Measurements from ENCODE around the gene NUDT16L1. TPM values are rescaled to one million over a fixed set of nuclear protein-coding genes. Genes with fewer than 3 reads are reported as not detected.

NUDT16L1 gene
- total and polyA plus RNA-seq, 2 of the 13 experiments (the other 11 are each of a cell fraction or from before 2014, with no cell fraction given), result 28.0 to 40.5 TPM

DNA sequence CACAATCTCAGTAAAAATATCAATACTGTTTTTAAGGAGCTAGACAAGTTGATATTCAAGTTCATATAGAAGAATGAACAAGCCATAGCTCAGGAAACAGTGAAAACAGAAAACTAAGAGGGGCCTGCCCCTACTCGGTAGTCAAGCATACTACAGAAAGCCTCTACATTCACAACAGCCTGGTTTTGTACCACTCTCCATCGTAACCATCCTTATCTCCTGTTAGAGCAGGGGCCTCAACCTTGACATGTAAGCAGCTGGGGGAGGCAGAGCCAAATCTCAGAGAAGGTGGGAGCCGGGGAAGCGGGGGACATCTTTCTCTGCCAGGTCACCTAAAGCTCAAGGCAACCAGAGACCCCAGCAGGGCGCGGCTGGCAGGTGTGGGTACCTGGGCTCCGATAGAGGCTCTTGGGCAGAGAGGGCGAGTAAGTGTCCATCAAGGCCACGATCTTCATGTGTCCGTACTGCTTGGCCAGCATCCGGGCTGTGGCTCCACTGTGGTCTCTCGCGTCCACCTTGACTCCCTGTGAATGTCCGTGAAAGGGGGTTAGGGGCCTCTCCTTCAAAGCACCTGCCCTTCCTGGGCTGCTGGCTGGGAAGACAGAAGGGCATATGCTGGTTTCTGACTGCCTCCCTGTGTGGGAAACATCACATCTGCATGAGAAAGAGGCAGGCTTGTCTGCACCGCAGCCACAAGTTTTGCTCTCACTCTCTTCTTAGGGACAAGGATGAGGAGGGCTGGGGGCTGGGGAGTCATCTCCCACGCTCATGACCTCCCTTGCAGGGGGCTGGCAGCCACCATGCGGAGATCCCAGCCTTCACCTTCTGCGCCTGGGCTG lies 20.5 kb downstream of the NUDT16L1 start (continued):
- TF ChIP-seq, protein P1, sequence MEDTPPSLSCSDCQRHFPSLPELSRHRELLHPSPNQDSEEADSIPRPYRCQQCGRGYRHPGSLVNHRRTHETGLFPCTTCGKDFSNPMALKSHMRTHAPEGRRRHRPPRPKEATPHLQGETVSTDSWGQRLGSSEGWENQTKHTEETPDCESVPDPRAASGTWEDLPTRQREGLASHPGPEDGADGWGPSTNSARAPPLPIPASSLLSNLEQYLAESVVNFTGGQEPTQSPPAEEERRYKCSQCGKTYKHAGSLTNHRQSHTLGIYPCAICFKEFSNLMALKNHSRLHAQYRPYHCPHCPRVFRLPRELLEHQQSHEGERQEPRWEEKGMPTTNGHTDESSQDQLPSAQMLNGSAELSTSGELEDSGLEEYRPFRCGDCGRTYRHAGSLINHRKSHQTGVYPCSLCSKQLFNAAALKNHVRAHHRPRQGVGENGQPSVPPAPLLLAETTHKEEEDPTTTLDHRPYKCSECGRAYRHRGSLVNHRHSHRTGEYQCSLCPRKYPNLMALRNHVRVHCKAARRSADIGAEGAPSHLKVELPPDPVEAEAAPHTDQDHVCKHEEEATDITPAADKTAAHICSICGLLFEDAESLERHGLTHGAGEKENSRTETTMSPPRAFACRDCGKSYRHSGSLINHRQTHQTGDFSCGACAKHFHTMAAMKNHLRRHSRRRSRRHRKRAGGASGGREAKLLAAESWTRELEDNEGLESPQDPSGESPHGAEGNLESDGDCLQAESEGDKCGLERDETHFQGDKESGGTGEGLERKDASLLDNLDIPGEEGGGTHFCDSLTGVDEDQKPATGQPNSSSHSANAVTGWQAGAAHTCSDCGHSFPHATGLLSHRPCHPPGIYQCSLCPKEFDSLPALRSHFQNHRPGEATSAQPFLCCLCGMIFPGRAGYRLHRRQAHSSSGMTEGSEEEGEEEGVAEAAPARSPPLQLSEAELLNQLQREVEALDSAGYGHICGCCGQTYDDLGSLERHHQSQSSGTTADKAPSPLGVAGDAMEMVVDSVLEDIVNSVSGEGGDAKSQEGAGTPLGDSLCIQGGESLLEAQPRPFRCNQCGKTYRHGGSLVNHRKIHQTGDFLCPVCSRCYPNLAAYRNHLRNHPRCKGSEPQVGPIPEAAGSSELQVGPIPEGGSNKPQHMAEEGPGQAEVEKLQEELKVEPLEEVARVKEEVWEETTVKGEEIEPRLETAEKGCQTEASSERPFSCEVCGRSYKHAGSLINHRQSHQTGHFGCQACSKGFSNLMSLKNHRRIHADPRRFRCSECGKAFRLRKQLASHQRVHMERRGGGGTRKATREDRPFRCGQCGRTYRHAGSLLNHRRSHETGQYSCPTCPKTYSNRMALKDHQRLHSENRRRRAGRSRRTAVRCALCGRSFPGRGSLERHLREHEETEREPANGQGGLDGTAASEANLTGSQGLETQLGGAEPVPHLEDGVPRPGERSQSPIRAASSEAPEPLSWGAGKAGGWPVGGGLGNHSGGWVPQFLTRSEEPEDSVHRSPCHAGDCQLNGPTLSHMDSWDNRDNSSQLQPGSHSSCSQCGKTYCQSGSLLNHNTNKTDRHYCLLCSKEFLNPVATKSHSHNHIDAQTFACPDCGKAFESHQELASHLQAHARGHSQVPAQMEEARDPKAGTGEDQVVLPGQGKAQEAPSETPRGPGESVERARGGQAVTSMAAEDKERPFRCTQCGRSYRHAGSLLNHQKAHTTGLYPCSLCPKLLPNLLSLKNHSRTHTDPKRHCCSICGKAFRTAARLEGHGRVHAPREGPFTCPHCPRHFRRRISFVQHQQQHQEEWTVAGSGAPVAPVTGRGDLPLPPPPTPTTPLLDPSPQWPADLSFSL (CRISPR knock-in tag; IDR thresholded peaks at IDR 0.05), result no peak
- no peak for TF ChIP-seq DMAP1 (CRISPR knock-in tag; IDR thresholded peaks at IDR 0.05)
- no peak for TF ChIP-seq ZBTB14 (CRISPR knock-in tag; IDR thresholded peaks at IDR 0.05)
- TF ChIP-seq ZNF589 (CRISPR knock-in tag; conservative IDR thresholded peaks at IDR 0.05), result no peak
- TF ChIP-seq ZKSCAN1 (IDR thresholded peaks at IDR 0.05; ENCODE audit: low read length), result no peak
- TF ChIP-seq, protein P2, sequence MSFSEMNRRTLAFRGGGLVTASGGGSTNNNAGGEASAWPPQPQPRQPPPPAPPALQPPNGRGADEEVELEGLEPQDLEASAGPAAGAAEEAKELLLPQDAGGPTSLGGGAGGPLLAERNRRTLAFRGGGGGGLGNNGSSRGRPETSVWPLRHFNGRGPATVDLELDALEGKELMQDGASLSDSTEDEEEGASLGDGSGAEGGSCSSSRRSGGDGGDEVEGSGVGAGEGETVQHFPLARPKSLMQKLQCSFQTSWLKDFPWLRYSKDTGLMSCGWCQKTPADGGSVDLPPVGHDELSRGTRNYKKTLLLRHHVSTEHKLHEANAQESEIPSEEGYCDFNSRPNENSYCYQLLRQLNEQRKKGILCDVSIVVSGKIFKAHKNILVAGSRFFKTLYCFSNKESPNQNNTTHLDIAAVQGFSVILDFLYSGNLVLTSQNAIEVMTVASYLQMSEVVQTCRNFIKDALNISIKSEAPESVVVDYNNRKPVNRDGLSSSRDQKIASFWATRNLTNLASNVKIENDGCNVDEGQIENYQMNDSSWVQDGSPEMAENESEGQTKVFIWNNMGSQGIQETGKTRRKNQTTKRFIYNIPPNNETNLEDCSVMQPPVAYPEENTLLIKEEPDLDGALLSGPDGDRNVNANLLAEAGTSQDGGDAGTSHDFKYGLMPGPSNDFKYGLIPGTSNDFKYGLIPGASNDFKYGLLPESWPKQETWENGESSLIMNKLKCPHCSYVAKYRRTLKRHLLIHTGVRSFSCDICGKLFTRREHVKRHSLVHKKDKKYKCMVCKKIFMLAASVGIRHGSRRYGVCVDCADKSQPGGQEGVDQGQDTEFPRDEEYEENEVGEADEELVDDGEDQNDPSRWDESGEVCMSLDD (CRISPR knock-in tag; IDR thresholded peaks at IDR 0.05; ENCODE audit: borderline replicate concordance), result no peak
- TF ChIP-seq, protein P3, sequence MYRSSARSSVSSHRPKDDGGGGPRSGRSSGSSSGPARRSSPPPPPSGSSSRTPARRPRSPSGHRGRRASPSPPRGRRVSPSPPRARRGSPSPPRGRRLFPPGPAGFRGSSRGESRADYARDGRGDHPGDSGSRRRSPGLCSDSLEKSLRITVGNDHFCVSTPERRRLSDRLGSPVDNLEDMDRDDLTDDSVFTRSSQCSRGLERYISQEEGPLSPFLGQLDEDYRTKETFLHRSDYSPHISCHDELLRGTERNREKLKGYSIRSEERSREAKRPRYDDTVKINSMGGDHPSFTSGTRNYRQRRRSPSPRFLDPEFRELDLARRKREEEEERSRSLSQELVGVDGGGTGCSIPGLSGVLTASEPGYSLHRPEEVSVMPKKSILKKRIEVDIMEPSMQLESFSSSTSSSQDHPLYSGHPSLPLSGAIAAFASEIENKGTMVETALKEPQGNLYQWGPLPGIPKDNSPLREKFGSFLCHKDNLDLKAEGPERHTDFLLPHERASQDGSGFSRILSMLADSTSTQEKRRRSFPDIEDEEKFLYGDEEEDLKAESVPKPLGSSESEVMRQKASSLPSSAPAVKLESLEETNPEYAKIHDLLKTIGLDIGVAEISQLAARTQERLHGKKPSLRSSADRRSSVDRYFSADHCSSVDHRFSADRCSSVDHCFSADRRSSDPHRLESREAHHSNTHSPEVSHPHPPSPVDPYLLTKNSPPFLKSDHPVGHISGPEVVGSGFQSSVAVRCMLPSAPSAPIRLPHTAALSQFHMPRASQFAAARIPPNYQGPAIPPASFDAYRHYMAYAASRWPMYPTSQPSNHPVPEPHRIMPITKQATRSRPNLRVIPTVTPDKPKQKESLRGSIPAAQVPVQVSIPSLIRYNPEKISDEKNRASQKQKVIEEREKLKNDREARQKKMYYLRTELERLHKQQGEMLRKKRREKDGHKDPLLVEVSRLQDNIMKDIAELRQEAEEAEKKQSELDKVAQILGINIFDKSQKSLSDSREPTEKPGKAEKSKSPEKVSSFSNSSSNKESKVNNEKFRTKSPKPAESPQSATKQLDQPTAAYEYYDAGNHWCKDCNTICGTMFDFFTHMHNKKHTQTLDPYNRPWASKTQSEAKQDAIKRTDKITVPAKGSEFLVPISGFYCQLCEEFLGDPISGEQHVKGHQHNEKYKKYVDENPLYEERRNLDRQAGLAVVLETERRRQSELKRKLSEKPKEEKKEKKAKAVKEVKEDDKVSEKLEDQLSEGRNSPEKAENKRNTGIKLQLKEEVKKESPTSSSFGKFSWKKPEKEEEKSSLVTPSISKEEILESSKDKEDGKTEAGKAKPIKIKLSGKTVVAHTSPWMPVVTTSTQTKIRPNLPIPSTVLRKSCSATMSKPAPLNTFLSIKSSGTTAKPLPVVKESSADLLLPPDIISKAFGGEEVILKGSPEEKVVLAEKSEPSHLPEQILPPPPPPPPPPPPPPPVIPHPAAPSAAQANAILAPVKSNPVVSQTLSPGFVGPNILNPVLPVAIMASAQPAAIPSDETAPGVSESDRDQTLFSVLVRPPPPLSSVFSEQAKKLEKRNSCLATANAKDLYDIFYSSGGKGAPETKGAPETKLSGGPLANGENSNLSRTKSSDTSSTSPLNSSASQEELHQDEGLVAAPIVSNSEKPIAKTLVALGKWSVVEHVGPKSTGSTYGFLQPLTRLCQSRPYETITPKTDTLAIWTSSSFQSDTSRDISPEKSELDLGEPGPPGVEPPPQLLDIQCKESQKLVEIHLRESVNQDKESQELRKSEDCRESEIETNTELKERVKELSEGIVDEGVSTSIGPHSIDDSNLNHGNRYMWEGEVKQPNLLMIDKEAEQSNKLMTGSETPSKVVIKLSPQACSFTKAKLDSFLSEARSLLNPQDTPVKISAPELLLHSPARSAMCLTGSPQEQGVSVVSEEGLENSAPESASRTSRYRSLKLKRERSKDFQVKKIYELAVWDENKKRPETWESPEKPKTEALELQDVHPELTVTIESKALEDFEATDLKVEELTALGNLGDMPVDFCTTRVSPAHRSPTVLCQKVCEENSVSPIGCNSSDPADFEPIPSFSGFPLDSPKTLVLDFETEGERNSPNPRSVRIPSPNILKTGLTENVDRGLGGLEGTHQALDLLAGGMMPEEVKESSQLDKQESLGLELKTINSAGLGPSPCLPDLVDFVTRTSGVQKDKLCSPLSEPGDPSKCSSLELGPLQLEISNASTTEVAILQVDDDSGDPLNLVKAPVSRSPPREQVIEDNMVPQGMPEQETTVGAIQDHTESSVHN (CRISPR knock-in tag; IDR thresholded peaks at IDR 0.05), result no peak

All from HepG2 (cell line).